MG63 (cell line): ENCODE measurements around the gene FHIT. TPM values are rescaled to one million over a fixed set of nuclear protein-coding genes. Genes with fewer than 3 reads are reported as not detected.

Experiments
- DNase-seq: peaks from one replicate; pipeline ENCODE4 v3.0.0-alpha.2; 2020
- H3K27me3 ChIP-seq: fragments of 250-450 bp; sonication (Bioruptor Pico); 2 replicates; pipeline ENCODE4 v1.5.1; 2020; ENCODE audit warnings: mild to moderate bottlenecking, moderate library complexity
- H3K36me3 ChIP-seq: fragments of 250-450 bp; sonication (Bioruptor Pico); 2 replicates; pipeline ENCODE4 v1.5.1; 2020; ENCODE audit warnings: mild to moderate bottlenecking, moderate library complexity
- H3K4me3 ChIP-seq: fragments of 250-450 bp; sonication (Bioruptor Pico); 2 replicates; pipeline ENCODE4 v1.5.1; 2020; ENCODE audit warnings: mild to moderate bottlenecking, moderate library complexity
- H3K9me3 ChIP-seq: fragments of 250-450 bp; sonication (Bioruptor Pico); 2 replicates; pipeline ENCODE4 v1.5.1; 2020; ENCODE audit warnings: mild to moderate bottlenecking, moderate library complexity
- total RNA-seq: library from RNA; depleted of rRNA; stranded (reverse); fragments of >200 nt; shearing (Covaris generic); gene quantifications from 2 replicates; pipeline ENCODE4 v1.2.3, GENCODE V29; 2014; ENCODE audit warnings: low replicate concordance

The FHIT gene
- total RNA-seq, 1 experiment from 2014 or later, result 1.7 TPM

GRCh38 chr3:60781935-60782334 lies 469.3 kb downstream of the FHIT start:
- no peaks in the 10 kb centered on the region for H3K36me3 ChIP-seq
- DNase-seq, result no peak
- H3K27me3 ChIP-seq, result no peaks in the 10 kb centered on the region
- H3K4me3 ChIP-seq, result no peak overlapping the region
- no peaks in the 10 kb centered on the region for H3K9me3 ChIP-seq

- no peaks in the 10 kb centered on the region for H3K27me3 ChIP-seq
- no peak for DNase-seq
- H3K36me3 ChIP-seq, result no peaks in the 10 kb centered on the region
- no peak overlapping the region for H3K4me3 ChIP-seq
- H3K9me3 ChIP-seq, result no peaks in the 10 kb centered on the region
These were observed 471.6 kb downstream of the FHIT start for GRCh38 chr3:60779637-60780036.

GRCh38 chr3:60775985-60776384 lies 475.3 kb downstream of the FHIT start:
- Histone ChIP-seq H3K4me3 (no peak overlapping the region), H3K9me3 (no peaks in the 10 kb centered on the region), H3K27me3 (no peaks in the 10 kb centered on the region), H3K36me3 (no peaks in the 10 kb centered on the region)
- DNase-seq, result no peak

- Histone ChIP-seq H3K27me3 (no peaks in the 10 kb centered on the region), H3K9me3 (no peaks in the 10 kb centered on the region), H3K36me3 (no peaks in the 10 kb centered on the region), H3K4me3 (no peak overlapping the region)
- no peak for DNase-seq
These were observed 476.6 kb downstream of the FHIT start for GRCh38 chr3:60774617-60775016.

DNA sequence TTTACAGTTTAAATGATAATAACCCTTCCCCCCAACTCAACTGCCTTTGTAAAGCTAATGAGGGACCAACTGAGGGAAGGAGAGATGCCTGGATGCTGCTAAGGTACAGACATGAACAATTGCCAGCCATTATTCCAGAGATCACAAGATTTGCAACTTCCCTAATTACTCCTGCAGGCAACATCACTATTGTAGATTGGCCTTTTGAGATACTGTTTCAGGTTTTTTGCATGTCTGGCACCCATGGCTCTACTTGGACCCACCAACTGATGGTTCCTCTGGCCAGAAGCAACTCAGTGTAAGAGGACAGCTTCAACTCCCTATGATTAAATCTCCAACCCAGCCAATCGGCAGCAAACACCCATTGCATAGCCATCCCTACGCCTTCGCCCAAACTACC lies 478.7 kb downstream of the FHIT start:
- no peaks in the 10 kb centered on the region for H3K9me3 ChIP-seq
- no peaks in the 10 kb centered on the region for H3K36me3 ChIP-seq
- H3K4me3 ChIP-seq, result no peak overlapping the region
- H3K27me3 ChIP-seq, result no peaks in the 10 kb centered on the region
- no peak for DNase-seq

DNA sequence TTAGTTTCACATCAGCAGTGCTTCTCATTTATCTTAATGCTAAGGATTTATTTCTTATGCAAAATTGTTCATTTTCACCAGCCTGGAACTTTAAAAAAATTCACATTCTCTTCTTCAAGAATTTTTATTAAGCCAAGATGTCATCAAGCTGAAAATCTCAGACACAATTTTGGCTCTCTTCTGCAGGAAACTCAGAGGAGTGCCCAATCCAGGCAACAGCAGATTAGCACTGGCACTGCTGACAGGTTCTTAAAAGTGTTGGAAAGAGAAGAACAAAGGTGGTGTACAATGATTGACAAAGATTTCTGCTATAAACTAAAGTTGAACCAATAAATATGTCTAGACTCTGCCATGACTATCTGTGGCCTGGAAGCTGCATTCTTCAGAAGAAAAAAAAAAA lies 479.5 kb downstream of the FHIT start:
- Histone ChIP-seq H3K4me3 (no peak overlapping the region), H3K36me3 (no peaks in the 10 kb centered on the region), H3K9me3 (no peaks in the 10 kb centered on the region), H3K27me3 (no peaks in the 10 kb centered on the region)
- DNase-seq, result no peak

- Histone ChIP-seq H3K27me3 (no peaks in the 10 kb centered on the region), H3K9me3 (no peaks in the 10 kb centered on the region), H3K4me3 (no peak overlapping the region), H3K36me3 (no peaks in the 10 kb centered on the region)
- no peak for DNase-seq
These were observed 480.7 kb downstream of the FHIT start for GRCh38 chr3:60770532-60770931.

DNA sequence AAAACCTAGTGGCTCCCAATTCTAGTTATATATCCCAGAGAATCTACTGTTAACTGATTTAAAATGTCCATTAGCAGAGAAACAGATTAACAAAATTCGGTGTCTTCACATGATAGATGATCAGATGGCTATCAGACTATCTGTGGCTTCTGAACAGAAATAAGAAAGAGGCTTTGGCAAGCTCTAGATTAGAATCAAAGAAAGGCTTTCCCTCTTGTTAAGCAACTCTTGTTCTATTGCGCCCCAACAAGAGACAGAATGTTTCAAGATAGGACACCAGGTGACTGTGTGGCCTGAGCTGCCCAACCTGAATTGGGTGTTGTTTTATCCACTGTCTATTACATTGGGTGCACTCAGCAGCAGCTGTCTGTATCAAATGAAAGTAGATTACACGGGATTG lies 483.7 kb downstream of the FHIT start:
- H3K9me3 ChIP-seq, result no peaks in the 10 kb centered on the region
- no peaks in the 10 kb centered on the region for H3K27me3 ChIP-seq
- H3K4me3 ChIP-seq, result no peak overlapping the region
- H3K36me3 ChIP-seq, result no peaks in the 10 kb centered on the region
- DNase-seq, result no peak

DNA sequence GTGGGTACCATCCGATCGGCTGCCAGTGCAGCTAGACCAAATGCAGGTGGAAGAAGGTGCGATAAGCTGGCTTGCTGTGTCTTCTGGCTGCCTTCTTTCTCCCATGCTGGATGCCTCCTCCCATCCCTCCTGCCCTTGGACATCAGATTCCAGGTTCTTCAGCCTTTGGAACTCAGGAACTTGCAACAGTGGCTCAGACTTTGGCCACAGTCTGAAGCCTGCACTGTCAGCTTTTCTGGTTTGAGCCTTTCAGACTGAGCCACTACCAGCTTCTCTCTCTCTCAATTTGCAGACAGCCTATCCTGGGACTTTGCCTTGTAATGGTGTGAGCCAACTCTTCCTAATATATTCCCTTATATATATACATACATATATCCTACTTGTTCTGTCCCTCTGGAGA lies 485.5 kb downstream of the FHIT start:
- Histone ChIP-seq H3K9me3 (no peaks in the 10 kb centered on the region), H3K4me3 (no peak overlapping the region), H3K36me3 (no peaks in the 10 kb centered on the region), H3K27me3 (no peaks in the 10 kb centered on the region)
- no peak for DNase-seq

DNA sequence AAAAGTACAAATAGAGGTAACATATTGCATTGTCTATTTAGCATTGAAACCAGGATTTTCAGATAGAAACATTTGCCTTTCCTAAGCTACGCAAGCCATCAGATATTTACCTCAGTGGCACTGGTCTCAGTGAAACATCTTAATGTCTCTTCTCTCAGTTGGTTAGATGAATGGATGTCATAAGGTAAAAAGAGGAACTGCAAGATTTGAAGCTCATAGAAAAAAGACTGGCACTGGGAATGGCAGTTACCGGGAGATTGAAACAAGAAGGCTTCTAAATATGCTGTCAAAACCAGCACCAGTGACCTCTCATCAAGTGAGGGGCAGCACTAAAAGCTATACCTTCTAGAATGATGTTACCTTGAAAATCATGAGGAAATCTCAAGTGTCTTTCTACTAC lies 486.4 kb downstream of the FHIT start:
- Histone ChIP-seq H3K4me3 (no peak overlapping the region), H3K36me3 (no peaks in the 10 kb centered on the region), H3K27me3 (no peaks in the 10 kb centered on the region), H3K9me3 (no peaks in the 10 kb centered on the region)
- DNase-seq, result no peak

- H3K4me3 ChIP-seq, result no peak overlapping the region
- H3K36me3 ChIP-seq, result no peaks in the 10 kb centered on the region
- no peak for DNase-seq
- H3K9me3 ChIP-seq, result no peaks in the 10 kb centered on the region
- no peaks in the 10 kb centered on the region for H3K27me3 ChIP-seq
These were observed 491.1 kb downstream of the FHIT start for GRCh38 chr3:60760145-60760544.

GRCh38 chr3:60759439-60759838 lies 491.8 kb downstream of the FHIT start:
- no peaks in the 10 kb centered on the region for H3K27me3 ChIP-seq
- no peaks in the 10 kb centered on the region for H3K9me3 ChIP-seq
- no peaks in the 10 kb centered on the region for H3K36me3 ChIP-seq
- DNase-seq, result no peak
- no peak overlapping the region for H3K4me3 ChIP-seq

GRCh38 chr3:60758831-60759230 lies 492.4 kb downstream of the FHIT start:
- Histone ChIP-seq H3K36me3 (no peaks in the 10 kb centered on the region), H3K9me3 (no peaks in the 10 kb centered on the region), H3K27me3 (no peaks in the 10 kb centered on the region), H3K4me3 (no peak overlapping the region)
- no peak for DNase-seq

GRCh38 chr3:60758171-60758570 lies 493.1 kb downstream of the FHIT start:
- Histone ChIP-seq H3K27me3 (no peaks in the 10 kb centered on the region), H3K4me3 (no peak overlapping the region), H3K9me3 (no peaks in the 10 kb centered on the region), H3K36me3 (no peaks in the 10 kb centered on the region)
- no peak for DNase-seq

- H3K9me3 ChIP-seq, result no peaks in the 10 kb centered on the region
These were observed 493.5 kb downstream of the FHIT start for GRCh38 chr3:60757724-60758123.

DNA sequence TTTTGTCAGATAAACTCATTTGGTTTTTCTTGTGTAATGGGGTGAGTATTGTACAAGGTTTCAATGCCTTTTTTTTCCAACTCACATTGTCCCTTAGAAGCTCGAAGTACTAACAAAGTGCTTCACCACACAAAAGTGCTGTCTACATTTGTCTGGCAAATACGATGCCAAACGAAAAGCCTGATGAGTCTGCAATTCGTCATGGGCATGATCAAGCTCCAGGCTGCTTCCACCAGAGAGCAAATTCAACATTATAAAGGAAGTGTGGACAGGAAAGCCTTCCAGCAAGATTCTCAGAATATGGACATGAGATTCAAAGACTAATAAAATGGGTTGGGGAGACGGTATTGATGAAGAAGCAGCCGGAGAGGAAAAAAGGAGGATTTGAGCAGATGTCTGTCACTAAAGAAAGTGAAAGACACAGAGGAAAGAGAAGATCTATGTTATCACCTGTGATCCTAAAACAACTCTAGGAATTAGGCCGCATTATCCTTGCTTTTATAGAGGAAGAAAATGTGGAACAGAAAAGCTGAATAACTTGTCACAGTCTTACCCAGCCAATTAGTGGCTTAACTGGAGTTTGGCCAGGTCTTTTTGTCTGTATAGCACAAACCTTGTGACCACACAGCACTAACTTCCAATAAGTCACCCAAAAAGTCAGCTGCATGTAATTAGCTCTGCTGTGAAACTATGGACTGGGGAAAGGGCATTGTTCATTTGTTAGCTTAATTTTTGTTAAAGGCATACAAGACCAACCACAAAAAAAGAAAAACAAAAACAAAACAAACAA lies 494.8 kb downstream of the FHIT start:
- no peaks in the 10 kb centered on the region for H3K27me3 ChIP-seq
- DNase-seq, result peak; percentile 32
- no peaks in the 10 kb centered on the region for H3K9me3 ChIP-seq
- H3K36me3 ChIP-seq, result no peaks in the 10 kb centered on the region
- no peak overlapping the region for H3K4me3 ChIP-seq

More at GRCh38 chr3:60757724-60758123, 493.5 kb downstream of the FHIT start:
- Histone ChIP-seq H3K27me3 (no peaks in the 10 kb centered on the region), H3K36me3 (no peaks in the 10 kb centered on the region), H3K4me3 (no peak overlapping the region)
- no peak for DNase-seq

DNA sequence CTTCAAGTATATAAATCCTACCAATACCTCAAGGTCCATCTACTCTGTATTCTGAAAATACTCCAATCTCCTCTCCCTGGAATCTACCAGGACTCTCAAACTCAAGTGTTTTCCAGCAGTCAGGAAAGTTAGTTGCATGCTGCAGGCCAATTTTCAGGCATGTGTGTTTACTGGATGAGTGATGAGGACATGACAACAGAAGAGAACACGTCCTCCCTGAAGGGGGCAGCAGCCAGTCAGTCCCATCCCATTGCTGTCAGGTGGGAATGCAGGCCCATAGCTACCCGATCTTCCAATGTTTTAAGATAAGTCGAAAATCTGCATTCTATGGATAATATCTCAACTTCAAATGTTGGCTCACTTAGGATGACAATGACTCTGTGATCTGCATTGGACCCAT lies 496.2 kb downstream of the FHIT start:
- H3K36me3 ChIP-seq, result no peaks in the 10 kb centered on the region
- H3K9me3 ChIP-seq, result no peaks in the 10 kb centered on the region; the same call in 1 of the 2 replicates
- DNase-seq, result no peak
- no peak overlapping the region for H3K4me3 ChIP-seq
- H3K27me3 ChIP-seq, result no peaks in the 10 kb centered on the region

DNA sequence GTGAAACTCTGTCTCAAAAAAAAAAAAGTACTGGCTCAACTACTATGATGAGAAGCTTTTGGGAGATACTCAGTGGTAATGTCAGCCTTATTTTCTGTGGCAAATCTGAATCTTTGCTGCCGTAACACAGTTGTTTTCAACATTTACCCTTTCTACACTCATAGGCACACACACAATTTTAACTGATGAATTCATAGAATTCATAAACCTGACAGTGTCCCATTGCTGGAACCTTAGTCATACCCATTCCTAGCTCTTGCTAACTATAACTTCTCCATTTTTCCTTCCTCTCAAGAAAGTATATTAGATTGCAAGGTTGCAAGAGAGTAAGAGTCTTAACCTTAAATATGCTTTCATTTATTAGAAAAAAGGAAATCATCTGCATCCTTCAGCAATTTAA lies 496.6 kb downstream of the FHIT start:
- no peaks in the 10 kb centered on the region for H3K36me3 ChIP-seq
- no peak overlapping the region for H3K4me3 ChIP-seq
- no peak for DNase-seq
- no peaks in the 10 kb centered on the region for H3K27me3 ChIP-seq
- no peaks in the 10 kb centered on the region; the same call in 1 of the 2 replicates for H3K9me3 ChIP-seq
